Peyer's patch (tissue), 4 donors: ENCODE data around the gene CSAD. TPM values are rescaled to one million over a fixed set of nuclear protein-coding genes. Genes with fewer than 3 reads are reported as not detected.

ENCODE experiments used
- DNase-seq, 3 donors: peaks; one replicate each; pipeline ENCODE4 v3.0.0-alpha.2; 2017 to 2019
- H3K27ac ChIP-seq, 4 donors: fragments of 200-600 bp; sonication (generic); one replicate each; pipeline ENCODE4 v1.5.1; 2016 to 2019
- H3K27me3 ChIP-seq, 2 donors: fragments of 200-600 bp; sonication (generic); one replicate each; pipeline ENCODE4 v1.5.1; 2019
- H3K36me3 ChIP-seq, 3 donors: fragments of 200-600 bp; sonication (generic); one replicate each; pipeline ENCODE4 v1.5.1; 2016 to 2019
- H3K4me1 ChIP-seq, 4 donors: fragments of 200-600 bp; sonication (generic); one replicate each; pipeline ENCODE4 v1.5.1; 2016 to 2019
- H3K4me3 ChIP-seq, 4 donors: fragments of 200-600 bp; sonication (generic); 1 replicate in 3 of 4; 2 replicates in 1 of 4; pipeline ENCODE4 v1.5.1; 2016 to 2019; ENCODE audit warnings: mild to moderate bottlenecking in 1 of 4
- H3K9me3 ChIP-seq, 4 donors: fragments of 200-600 bp; sonication (generic); one replicate each; pipeline ENCODE4 v1.5.1; 2016 to 2019; ENCODE audit warnings: mild to moderate bottlenecking in 1 of 4
- CTCF ChIP-seq, 6 experiments: fragments of 450-650 bp in 4 of 6; fragments of 200-600 bp in 2 of 6; sonication (generic) in 1 of 6; IDR thresholded peaks; one replicate each; pipeline ENCODE4 v1.5.1; 2017 to 2019; ENCODE audit warnings: antibody characterized with exemption in 6 of 6, mild to moderate bottlenecking in 3 of 6, moderate library complexity in 1 of 6
- POLR2A ChIP-seq, 2 donors: fragments of 450-650 bp; IDR thresholded peaks; one replicate each; pipeline ENCODE4 v1.5.1; 2017; ENCODE audit warnings: antibody characterized with exemption in 2 of 2, mild to moderate bottlenecking in 2 of 2, moderate library complexity in 2 of 2
- total RNA-seq, 4 donors: library from RNA; depleted of rRNA; stranded (reverse); fragments of >200 nt; gene quantifications; one replicate each; pipeline ENCODE4 v1.1.0, GENCODE V29; 2016

Gene CSAD, protein sequence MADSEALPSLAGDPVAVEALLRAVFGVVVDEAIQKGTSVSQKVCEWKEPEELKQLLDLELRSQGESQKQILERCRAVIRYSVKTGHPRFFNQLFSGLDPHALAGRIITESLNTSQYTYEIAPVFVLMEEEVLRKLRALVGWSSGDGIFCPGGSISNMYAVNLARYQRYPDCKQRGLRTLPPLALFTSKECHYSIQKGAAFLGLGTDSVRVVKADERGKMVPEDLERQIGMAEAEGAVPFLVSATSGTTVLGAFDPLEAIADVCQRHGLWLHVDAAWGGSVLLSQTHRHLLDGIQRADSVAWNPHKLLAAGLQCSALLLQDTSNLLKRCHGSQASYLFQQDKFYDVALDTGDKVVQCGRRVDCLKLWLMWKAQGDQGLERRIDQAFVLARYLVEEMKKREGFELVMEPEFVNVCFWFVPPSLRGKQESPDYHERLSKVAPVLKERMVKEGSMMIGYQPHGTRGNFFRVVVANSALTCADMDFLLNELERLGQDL
- total RNA-seq, result 100 to 1,000 TPM in 2 of 4 donors, 10 to 100 TPM in 2; 36.1 to 154 (median 109) TPM

GRCh38 chr12:53180220-53180930 lies at the start of gene CSAD, which contains the start of gene ZNF740:
Gene CSAD, minus strand, starts transcription at chr12:53180925. Its CDS starts 7,455 bp downstream, at chr12:53173470.
Gene ZNF740, plus strand, starts transcription at chr12:53180722. Its CDS starts 1,262 bp downstream, at chr12:53181984.
- DNase-seq, result peak; percentile 96 to 99 (median 97)
- Histone ChIP-seq H3K9me3 (no peaks in the 10 kb centered on the region), H3K4me1 (peaks cover 0 to 42% (median 4%) of the 10 kb centered on the region in 4 donors), H3K36me3 (peaks cover 0 to 21% (median 0%) of the 10 kb centered on the region in 3 donors), H3K27ac (peak within 1 kb of the TSS; percentile 88 to 98 (median 92)), H3K4me3 (peak within 1 kb of the TSS; percentile 75 to 88 (median 80)), H3K27me3 (no peaks in the 10 kb centered on the region)
- TF ChIP-seq POLR2A (IDR thresholded peaks at IDR 0.05) (peak; percentile 72 to 81), CTCF (IDR thresholded peaks at IDR 0.05) (peak in 1 of 6 experiments; percentile 5)

DNA sequence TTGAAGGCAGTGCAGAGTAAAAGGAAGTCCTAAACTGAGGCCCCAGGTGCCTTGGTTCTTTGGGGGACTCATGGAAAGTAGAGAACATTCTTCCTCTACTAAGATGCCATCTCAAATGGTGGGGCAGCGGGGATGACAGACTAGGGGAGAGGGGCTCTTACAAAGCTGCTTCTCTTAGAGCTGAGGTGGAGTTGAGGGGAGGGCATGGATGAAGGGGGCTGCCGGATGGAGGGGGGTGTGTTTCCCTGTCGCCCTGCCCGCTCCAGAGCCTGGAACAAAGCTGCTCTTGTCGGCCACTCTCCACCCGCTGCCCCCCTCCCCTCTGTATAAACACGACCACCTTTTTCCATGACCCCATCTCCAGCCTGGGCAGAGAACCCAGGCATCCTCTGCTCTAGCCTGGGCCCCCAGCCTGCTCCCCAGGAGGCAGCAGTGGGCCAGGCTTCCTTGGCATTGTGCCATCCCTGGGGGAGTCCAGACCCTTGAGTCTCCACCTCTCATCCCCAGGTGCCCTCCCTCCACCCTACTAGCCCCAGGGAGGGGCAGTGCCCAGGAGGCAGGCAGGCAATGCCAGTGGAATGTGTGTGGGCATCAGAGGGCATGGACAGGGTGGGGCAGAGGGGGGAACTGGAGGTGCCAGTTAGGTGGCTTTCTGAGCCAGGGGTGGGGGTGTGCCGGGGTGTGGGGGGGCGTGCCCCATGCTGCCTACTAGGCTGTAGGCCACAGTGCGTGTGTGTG lies 49.6 kb upstream of the CSAD start:
- H3K27me3 ChIP-seq, result no peaks in the 10 kb centered on the region
- no peak overlapping the region for H3K4me3 ChIP-seq
- H3K4me1 ChIP-seq, result peaks cover 0 to 36% (median 6%) of the 10 kb centered on the region in 4 donors
- DNase-seq, result peak in 1 of 3 donors; percentile 55
- no peaks in the 10 kb centered on the region for H3K9me3 ChIP-seq
- no peaks in the 10 kb centered on the region for H3K36me3 ChIP-seq
- TF ChIP-seq POLR2A (IDR thresholded peaks at IDR 0.05) (no peak), CTCF (IDR thresholded peaks at IDR 0.05) (no peak)
- no peak overlapping the region for H3K27ac ChIP-seq

GRCh38 chr12:53229454-53229853 lies 48.7 kb upstream of the CSAD start:
- H3K4me1 ChIP-seq, result peaks cover 0 to 41% (median 6%) of the 10 kb centered on the region in 4 donors
- H3K27me3 ChIP-seq, result no peaks in the 10 kb centered on the region
- H3K4me3 ChIP-seq, result no peak overlapping the region
- TF ChIP-seq POLR2A (IDR thresholded peaks at IDR 0.05) (no peak), CTCF (IDR thresholded peaks at IDR 0.05) (no peak)
- H3K36me3 ChIP-seq, result no peaks in the 10 kb centered on the region
- H3K9me3 ChIP-seq, result no peaks in the 10 kb centered on the region
- DNase-seq, result no peak
- no peak overlapping the region for H3K27ac ChIP-seq

DNA sequence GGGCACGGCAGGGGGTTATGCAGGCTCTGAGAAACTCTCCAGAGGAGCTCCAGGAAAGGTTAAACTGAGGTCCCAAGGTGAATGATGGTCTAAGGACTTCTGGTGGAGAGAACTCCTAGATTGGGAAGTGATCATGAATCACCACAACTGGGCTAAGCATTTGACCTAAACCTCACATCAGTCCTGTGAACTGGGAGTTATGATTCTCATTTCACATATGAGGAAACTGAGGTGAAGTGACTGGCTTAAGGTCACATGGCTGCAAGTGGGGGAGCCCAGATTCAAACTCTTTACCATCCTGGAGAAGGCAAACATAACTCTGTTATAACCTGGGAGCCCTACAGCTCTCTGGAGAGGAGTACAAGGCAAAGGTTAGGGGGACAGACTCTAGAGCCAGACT lies 47.1 kb upstream of the CSAD start:
- Histone ChIP-seq H3K9me3 (no peaks in the 10 kb centered on the region), H3K36me3 (no peaks in the 10 kb centered on the region), H3K4me3 (no peak overlapping the region), H3K4me1 (peaks cover 0 to 42% (median 6%) of the 10 kb centered on the region in 4 donors), H3K27me3 (no peaks in the 10 kb centered on the region), H3K27ac (no peak overlapping the region)
- no peak for DNase-seq
- TF ChIP-seq CTCF (IDR thresholded peaks at IDR 0.05) (no peak), POLR2A (IDR thresholded peaks at IDR 0.05) (no peak)

DNA sequence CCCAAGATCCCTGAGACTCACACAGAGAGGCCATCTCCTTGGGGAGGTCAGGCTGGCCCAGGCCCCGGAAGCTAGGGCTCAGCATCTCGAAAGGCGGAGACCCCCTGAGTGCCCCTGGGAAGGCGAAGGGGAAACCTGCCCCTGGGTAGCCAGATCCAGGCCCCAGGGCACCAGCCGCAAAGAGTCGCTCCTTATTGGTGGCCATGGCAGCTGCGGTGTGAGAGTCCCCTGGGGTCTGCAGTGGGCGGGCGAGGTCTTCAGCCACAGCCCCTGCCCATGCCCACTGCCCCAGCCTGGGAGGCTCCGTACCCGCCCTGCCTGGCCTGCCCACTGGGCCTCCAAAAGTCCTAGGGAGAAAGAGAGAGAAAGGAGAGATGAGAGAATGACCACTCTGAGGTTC lies 46.6 kb upstream of the CSAD start:
- Histone ChIP-seq H3K27ac (no peak overlapping the region), H3K36me3 (no peaks in the 10 kb centered on the region), H3K27me3 (no peaks in the 10 kb centered on the region), H3K9me3 (no peaks in the 10 kb centered on the region), H3K4me3 (no peak overlapping the region), H3K4me1 (peaks cover 0 to 42% (median 6%) of the 10 kb centered on the region in 4 donors)
- no peak for DNase-seq
- TF ChIP-seq CTCF (IDR thresholded peaks at IDR 0.05), result no peak
- no peak for TF ChIP-seq POLR2A (IDR thresholded peaks at IDR 0.05)
